ENCODE data around the gene ADAMTS13.

Gene ADAMTS13

DNA sequence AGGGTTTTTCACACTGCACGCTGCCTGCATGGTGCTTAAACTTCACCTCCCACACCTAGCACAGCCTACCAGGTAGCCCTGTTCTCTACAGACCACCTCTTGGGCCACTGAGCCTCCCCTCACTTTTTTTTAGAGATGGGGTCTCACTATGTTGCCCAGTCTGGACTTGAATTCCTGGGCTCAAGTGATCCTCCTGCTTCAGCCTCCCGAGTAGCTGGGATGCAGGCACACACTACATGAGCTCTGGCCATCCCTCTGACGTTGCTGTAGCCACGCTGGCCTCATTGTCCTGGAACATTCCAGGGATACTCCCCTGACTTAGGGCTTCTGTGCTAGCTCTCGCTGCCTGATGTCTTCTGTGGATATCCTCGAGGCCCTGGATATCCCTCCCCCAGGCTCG, 30.4 kb downstream of the ADAMTS13 start:
- Histone ChIP-seq H3K9me2 (ENCODE audit: low read depth, low read length) (no peaks in the 10 kb centered on the region), H4K20me1 (ENCODE audit: insufficient read depth, low read length) (no peaks in the 10 kb centered on the region), H2AFZ (ENCODE audit: low read length) (no peak overlapping the region), H3K4me3 (ENCODE audit: low read depth, low read length, poor library complexity, severe bottlenecking) (no peak overlapping the region), H3K4me2 (ENCODE audit: low read length) (no peak overlapping the region), H3K9ac (ENCODE audit: low read length) (no peak overlapping the region), H3K36me3 (ENCODE audit: insufficient read depth, low read length) (no peaks in the 10 kb centered on the region), H3K9me3 (ENCODE audit: low read length) (no peaks in the 10 kb centered on the region), H3F3A (ENCODE audit: insufficient read depth, low read length) (no peaks in the 10 kb centered on the region), H3K79me2 (ENCODE audit: insufficient read depth, low read length) (no peaks in the 10 kb centered on the region), H3K27ac (ENCODE audit: low read depth, low read length, poor library complexity, severe bottlenecking) (no peak overlapping the region), H3K4me1 (ENCODE audit: insufficient read depth, low read length, severe bottlenecking) (no peaks in the 10 kb centered on the region), H3K27me3 (ENCODE audit: insufficient read depth, low read length) (peaks cover 11% of the 10 kb centered on the region)
- TF ChIP-seq EZH2 (IDR thresholded peaks at IDR 0.05; ENCODE audit: borderline replicate concordance, low read length) = no peak
- TF ChIP-seq, protein P1, sequence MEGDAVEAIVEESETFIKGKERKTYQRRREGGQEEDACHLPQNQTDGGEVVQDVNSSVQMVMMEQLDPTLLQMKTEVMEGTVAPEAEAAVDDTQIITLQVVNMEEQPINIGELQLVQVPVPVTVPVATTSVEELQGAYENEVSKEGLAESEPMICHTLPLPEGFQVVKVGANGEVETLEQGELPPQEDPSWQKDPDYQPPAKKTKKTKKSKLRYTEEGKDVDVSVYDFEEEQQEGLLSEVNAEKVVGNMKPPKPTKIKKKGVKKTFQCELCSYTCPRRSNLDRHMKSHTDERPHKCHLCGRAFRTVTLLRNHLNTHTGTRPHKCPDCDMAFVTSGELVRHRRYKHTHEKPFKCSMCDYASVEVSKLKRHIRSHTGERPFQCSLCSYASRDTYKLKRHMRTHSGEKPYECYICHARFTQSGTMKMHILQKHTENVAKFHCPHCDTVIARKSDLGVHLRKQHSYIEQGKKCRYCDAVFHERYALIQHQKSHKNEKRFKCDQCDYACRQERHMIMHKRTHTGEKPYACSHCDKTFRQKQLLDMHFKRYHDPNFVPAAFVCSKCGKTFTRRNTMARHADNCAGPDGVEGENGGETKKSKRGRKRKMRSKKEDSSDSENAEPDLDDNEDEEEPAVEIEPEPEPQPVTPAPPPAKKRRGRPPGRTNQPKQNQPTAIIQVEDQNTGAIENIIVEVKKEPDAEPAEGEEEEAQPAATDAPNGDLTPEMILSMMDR (IDR thresholded peaks at IDR 0.05; ENCODE audit: low read length) = no peak

GRCh38 chr9:133453651-133454050, 31.5 kb downstream of the ADAMTS13 start:
- no peaks in the 10 kb centered on the region for H3K9me2 ChIP-seq (ENCODE audit: low read depth, low read length)
- no peaks in the 10 kb centered on the region for H3K9me3 ChIP-seq (ENCODE audit: low read length)
- no peaks in the 10 kb centered on the region for H3K36me3 ChIP-seq (ENCODE audit: insufficient read depth, low read length)
- no peaks in the 10 kb centered on the region for H3K79me2 ChIP-seq (ENCODE audit: insufficient read depth, low read length)
- TF ChIP-seq, protein P1 (IDR thresholded peaks at IDR 0.05; ENCODE audit: low read length) = no peak
- no peak for TF ChIP-seq EZH2 (IDR thresholded peaks at IDR 0.05; ENCODE audit: borderline replicate concordance, low read length)
- H3K4me3 ChIP-seq (ENCODE audit: low read depth, low read length, poor library complexity, severe bottlenecking) = no peak overlapping the region
- H3K27ac ChIP-seq (ENCODE audit: low read depth, low read length, poor library complexity, severe bottlenecking) = no peak overlapping the region
- H3K27me3 ChIP-seq (ENCODE audit: insufficient read depth, low read length) = peaks cover 11% of the 10 kb centered on the region
- no peak overlapping the region for H3K4me2 ChIP-seq (ENCODE audit: low read length)
- H4K20me1 ChIP-seq (ENCODE audit: insufficient read depth, low read length) = no peaks in the 10 kb centered on the region
- no peak overlapping the region for H3K9ac ChIP-seq (ENCODE audit: low read length)
- H3K4me1 ChIP-seq (ENCODE audit: insufficient read depth, low read length, severe bottlenecking) = no peaks in the 10 kb centered on the region
- no peaks in the 10 kb centered on the region for H3F3A ChIP-seq (ENCODE audit: insufficient read depth, low read length)
- no peak overlapping the region for H2AFZ ChIP-seq (ENCODE audit: low read length)

DNA sequence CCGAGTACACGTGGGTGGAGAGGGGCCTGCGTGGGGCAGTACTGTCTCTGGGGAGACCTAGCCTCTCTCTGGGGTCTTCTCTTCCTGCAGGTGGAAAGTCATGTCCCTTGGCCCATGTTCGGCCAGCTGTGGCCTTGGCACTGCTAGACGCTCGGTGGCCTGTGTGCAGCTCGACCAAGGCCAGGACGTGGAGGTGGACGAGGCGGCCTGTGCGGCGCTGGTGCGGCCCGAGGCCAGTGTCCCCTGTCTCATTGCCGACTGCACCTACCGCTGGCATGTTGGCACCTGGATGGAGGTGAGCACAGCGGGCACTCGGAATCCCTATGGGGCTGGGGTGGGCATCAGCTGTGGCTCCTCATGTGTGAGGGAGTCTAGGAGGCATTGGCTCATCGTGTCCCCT, 32.2 kb downstream of the ADAMTS13 start:
- Histone ChIP-seq H3K36me3 (ENCODE audit: insufficient read depth, low read length) (no peaks in the 10 kb centered on the region), H3K27me3 (ENCODE audit: insufficient read depth, low read length) (peaks cover 7% of the 10 kb centered on the region; the same call in 1 of the 2 replicates), H3K4me2 (ENCODE audit: low read length) (no peak overlapping the region), H3F3A (ENCODE audit: insufficient read depth, low read length) (no peaks in the 10 kb centered on the region), H2AFZ (ENCODE audit: low read length) (no peak overlapping the region), H3K27ac (ENCODE audit: low read depth, low read length, poor library complexity, severe bottlenecking) (no peak overlapping the region), H3K4me1 (ENCODE audit: insufficient read depth, low read length, severe bottlenecking) (peaks cover 5% of the 10 kb centered on the region), H3K4me3 (ENCODE audit: low read depth, low read length, poor library complexity, severe bottlenecking) (no peak overlapping the region), H3K79me2 (ENCODE audit: insufficient read depth, low read length) (no peaks in the 10 kb centered on the region), H3K9ac (ENCODE audit: low read length) (no peak overlapping the region), H3K9me3 (ENCODE audit: low read length) (no peaks in the 10 kb centered on the region), H4K20me1 (ENCODE audit: insufficient read depth, low read length) (no peaks in the 10 kb centered on the region), H3K9me2 (ENCODE audit: low read depth, low read length) (no peaks in the 10 kb centered on the region)
- no peak for TF ChIP-seq EZH2 (IDR thresholded peaks at IDR 0.05; ENCODE audit: borderline replicate concordance, low read length)

DNA sequence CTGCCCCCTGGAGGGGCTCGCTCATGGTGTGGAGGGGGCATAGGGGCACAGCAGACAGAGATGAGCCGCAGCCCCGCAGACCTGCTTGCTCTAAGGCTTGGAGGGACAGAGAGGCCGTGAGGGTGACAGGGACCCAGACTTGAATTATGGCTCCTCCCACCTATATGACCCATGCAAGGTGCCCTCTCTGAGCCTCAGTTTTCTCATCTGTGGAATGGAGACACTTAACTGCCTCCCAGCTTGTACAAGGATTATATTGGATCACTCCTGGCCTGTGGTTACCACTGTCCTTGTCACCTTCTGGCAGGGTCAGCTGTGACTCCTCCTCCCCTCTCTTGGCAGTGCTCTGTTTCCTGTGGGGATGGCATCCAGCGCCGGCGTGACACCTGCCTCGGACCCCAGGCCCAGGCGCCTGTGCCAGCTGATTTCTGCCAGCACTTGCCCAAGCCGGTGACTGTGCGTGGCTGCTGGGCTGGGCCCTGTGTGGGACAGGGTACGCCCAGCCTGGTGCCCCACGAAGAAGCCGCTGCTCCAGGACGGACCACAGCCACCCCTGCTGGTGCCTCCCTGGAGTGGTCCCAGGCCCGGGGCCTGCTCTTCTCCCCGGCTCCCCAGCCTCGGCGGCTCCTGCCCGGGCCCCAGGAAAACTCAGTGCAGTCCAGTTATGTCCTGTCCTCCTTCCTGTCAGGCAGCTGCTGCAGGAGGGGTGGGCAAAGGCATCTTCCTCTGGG, 32.9 kb downstream of the ADAMTS13 start:
- H3K4me1 ChIP-seq (ENCODE audit: insufficient read depth, low read length, severe bottlenecking) = peaks cover 6% of the 10 kb centered on the region
- H3K79me2 ChIP-seq (ENCODE audit: insufficient read depth, low read length) = no peaks in the 10 kb centered on the region
- H3K9ac ChIP-seq (ENCODE audit: low read length) = no peak overlapping the region
- H3K9me3 ChIP-seq (ENCODE audit: low read length) = no peaks in the 10 kb centered on the region
- H3K36me3 ChIP-seq (ENCODE audit: insufficient read depth, low read length) = no peaks in the 10 kb centered on the region
- H3K4me3 ChIP-seq (ENCODE audit: low read depth, low read length, poor library complexity, severe bottlenecking) = no peak overlapping the region
- TF ChIP-seq, protein P1 (IDR thresholded peaks at IDR 0.05; ENCODE audit: low read length) = no peak
- TF ChIP-seq EZH2 (IDR thresholded peaks at IDR 0.05; ENCODE audit: borderline replicate concordance, low read length) = no peak
- no peaks in the 10 kb centered on the region for H4K20me1 ChIP-seq (ENCODE audit: insufficient read depth, low read length)
- peaks cover 7% of the 10 kb centered on the region; the same call in 1 of the 2 replicates for H3K27me3 ChIP-seq (ENCODE audit: insufficient read depth, low read length)
- no peaks in the 10 kb centered on the region for H3F3A ChIP-seq (ENCODE audit: insufficient read depth, low read length)
- no peak overlapping the region for H3K27ac ChIP-seq (ENCODE audit: low read depth, low read length, poor library complexity, severe bottlenecking)
- H3K4me2 ChIP-seq (ENCODE audit: low read length) = no peak overlapping the region
- no peaks in the 10 kb centered on the region for H3K9me2 ChIP-seq (ENCODE audit: low read depth, low read length)
- H2AFZ ChIP-seq (ENCODE audit: low read length) = no peak overlapping the region
